ENCODE results near the gene MRPL36.
"Not testable (repeated sequence)": the region's sequence is repeated elsewhere in the genome, so short reads cannot be mapped to it uniquely, and the experiment has no call there.

MRPL36 gene

GRCh38 chr5:1815071-1815786, 15.6 kb upstream of the MRPL36 start:
- DNase-seq (ENCODE audit: low spot score): no peak

GRCh38 chr5:1814183-1815020, 14.8 kb upstream of the MRPL36 start:
- no peak for DNase-seq (ENCODE audit: low spot score)

GRCh38 chr5:1810581-1811101, 11.0 kb upstream of the MRPL36 start:
- DNase-seq (ENCODE audit: low spot score): no peak

- DNase-seq (ENCODE audit: low spot score): no peak
Observed at GRCh38 chr5:1809416-1810035, 9.9 kb upstream of the MRPL36 start.

- DNase-seq (ENCODE audit: low spot score): no peak
Observed at GRCh38 chr5:1808439-1808838, 8.8 kb upstream of the MRPL36 start.

- DNase-seq (ENCODE audit: low spot score): no peak
Observed at GRCh38 chr5:1807451-1808185, 8.0 kb upstream of the MRPL36 start.

GRCh38 chr5:1806974-1807373, 7.3 kb upstream of the MRPL36 start:
- no peak for DNase-seq (ENCODE audit: low spot score)

GRCh38 chr5:1806199-1806598, 6.6 kb upstream of the MRPL36 start:
- no peak for DNase-seq (ENCODE audit: low spot score)

GRCh38 chr5:1805736-1806135, 6.1 kb upstream of the MRPL36 start:
- no peak for DNase-seq (ENCODE audit: low spot score)

- no peak for DNase-seq (ENCODE audit: low spot score)
Observed at GRCh38 chr5:1805326-1805725, 5.7 kb upstream of the MRPL36 start.

GRCh38 chr5:1804001-1804690, 4.5 kb upstream of the MRPL36 start:
- no peak for DNase-seq (ENCODE audit: low spot score)

GRCh38 chr5:1803192-1803591, 3.6 kb upstream of the MRPL36 start:
- DNase-seq (ENCODE audit: low spot score): no peak

GRCh38 chr5:1801967-1802295, 2.3 kb upstream of the MRPL36 start:
- peak; percentile 27 for DNase-seq (ENCODE audit: low spot score)

GRCh38 chr5:1801222-1801966, 1.8 kb upstream of the MRPL36 start, which contains the start of gene NDUFS6:
Gene NDUFS6, plus strand, starts transcription at chr5:1801407. Its CDS starts 11 bp downstream, at chr5:1801418.
- DNase-seq (ENCODE audit: low spot score): peak; percentile 81

GRCh38 chr5:1800472-1801221, 1.0 kb upstream of the MRPL36 start:
- DNase-seq (ENCODE audit: low spot score): peak; percentile 68

GRCh38 chr5:1799110-1799601, 481 bp downstream of the MRPL36 start:
- DNase-seq (ENCODE audit: low spot score): peak; percentile 39

GRCh38 chr5:1798589-1798988, 1.0 kb downstream of the MRPL36 start:
- not testable (repeated sequence) for DNase-seq (ENCODE audit: low spot score)

- no peak for DNase-seq (ENCODE audit: low spot score)
Observed at GRCh38 chr5:1797855-1798254, 1.8 kb downstream of the MRPL36 start.

GRCh38 chr5:1797103-1797800, 2.4 kb downstream of the MRPL36 start:
- DNase-seq (ENCODE audit: low spot score): no peak

Measured in RKO (cell line).